HepG2 (cell line): Measurements from ENCODE around the gene TTC17. TPM values are rescaled to one million over a fixed set of nuclear protein-coding genes. Genes with fewer than 3 reads are reported as not detected.

ENCODE experiments used
- GATAD1 ChIP-seq: IDR thresholded peaks from 2 replicates; pipeline ENCODE4 v1.6.1; 2016; ENCODE audit warnings: missing genetic modification reagents, missing compliant biosample characterization
- GTF3A ChIP-seq: sonication (generic); formaldehyde crosslinking; conservative IDR thresholded peaks from 2 replicates; pipeline ENCODE4 v1.4.0; 2020; ENCODE audit warnings: mild to moderate bottlenecking, missing genetic modification reagents
- PCBP1 ChIP-seq: fragments of 200-400 bp; formaldehyde crosslinking; IDR thresholded peaks from 2 replicates; pipeline ENCODE4 v1.6.1; 2017; ENCODE audit warnings: mild to moderate bottlenecking, low read depth, low read length, borderline replicate concordance
- RARA ChIP-seq: IDR thresholded peaks from 2 replicates; pipeline ENCODE4 v1.6.1; 2016; ENCODE audit warnings: missing genetic modification reagents, missing compliant biosample characterization
- SPEN ChIP-seq: sonication (generic); formaldehyde crosslinking; IDR thresholded peaks from 2 replicates; pipeline ENCODE4 v1.5.1; 2020; ENCODE audit warnings: low read depth, mild to moderate bottlenecking, missing genetic modification reagents
- ZBTB38 ChIP-seq: sonication (generic); formaldehyde crosslinking; IDR thresholded peaks from 2 replicates; pipeline ENCODE4 v1.5.1; 2020; ENCODE audit warnings: mild to moderate bottlenecking, missing genetic modification reagents
- ZFP41 ChIP-seq: sonication (generic); formaldehyde crosslinking; IDR thresholded peaks from 2 replicates; pipeline ENCODE4 v1.4.0; 2020; ENCODE audit warnings: mild to moderate bottlenecking, missing genetic modification reagents, borderline replicate concordance
- ZNF292 ChIP-seq: sonication (generic); formaldehyde crosslinking; IDR thresholded peaks from 2 replicates; pipeline ENCODE4 v1.8.1; 2022; ENCODE audit warnings: mild to moderate bottlenecking, low read depth, missing genetic modification reagents, borderline replicate concordance
- ZNF296 ChIP-seq: sonication (generic); formaldehyde crosslinking; conservative IDR thresholded peaks from 2 replicates; pipeline ENCODE4 v1.5.0; 2020; ENCODE audit warnings: mild to moderate bottlenecking, missing genetic modification reagents
- ZNF839 ChIP-seq: sonication (generic); formaldehyde crosslinking; IDR thresholded peaks from 2 replicates; pipeline ENCODE4 v1.4.0; 2020; ENCODE audit warnings: missing genetic modification reagents, mild to moderate bottlenecking, borderline replicate concordance
- ZSCAN12 ChIP-seq: sonication (generic); formaldehyde crosslinking; IDR thresholded peaks from 2 replicates; pipeline ENCODE4 v1.9.0; 2021; ENCODE audit warnings: mild to moderate bottlenecking, missing genetic modification reagents
- polyA plus RNA-seq, 8 experiments: library from polyadenylated mRNA; depleted of rRNA in 3 of 8; stranded (reverse) in 7 of 8; unstranded in 1 of 8; fragments of >200 nt; fragmentation: Illumina TruSeq in 4 of 8; extraction: Trizol in 4 of 8; gene quantifications; 2 replicates each; pipeline versions ENCODE4 v1.2.1 to v1.2.3, GENCODE V29; 2011 to 2016; ENCODE audit warnings: low read depth in 4 of 8, missing spikeins in 1 of 8, mixed read lengths in 1 of 8; ENCODE audit not compliant: insufficient read depth in 1 of 8
- total RNA-seq, 5 experiments: library from RNA; depleted of rRNA; stranded (reverse); fragments of >200 nt; fragmentation: Illumina TruSeq; extraction: Trizol; gene quantifications; 2 replicates each; pipeline ENCODE4 v1.2.3, GENCODE V29; 2016; ENCODE audit warnings: low read depth in 1 of 5
- TF ChIP-seq, protein P1 (sequence below): sonication (generic); formaldehyde crosslinking; IDR thresholded peaks from 2 replicates; pipeline ENCODE4 v1.5.0; 2020; ENCODE audit warnings: mild to moderate bottlenecking, missing genetic modification reagents, borderline replicate concordance
- TF ChIP-seq, protein P2 (sequence below): sonication (generic); formaldehyde crosslinking; IDR thresholded peaks from 2 replicates; pipeline ENCODE4 v1.8.0; 2022; ENCODE audit warnings: mild to moderate bottlenecking, missing genetic modification reagents, moderate library complexity
- TF ChIP-seq, protein P3 (sequence below): sonication (generic); formaldehyde crosslinking; IDR thresholded peaks from 2 replicates; pipeline ENCODE4 v1.4.0; 2020; ENCODE audit warnings: missing genetic modification reagents, borderline replicate concordance
- TF ChIP-seq, protein P4 (sequence below): sonication (generic); formaldehyde crosslinking; IDR thresholded peaks from 2 replicates; pipeline ENCODE4 v1.4.0; 2020; ENCODE audit warnings: low read depth, mild to moderate bottlenecking, missing genetic modification reagents
- TF ChIP-seq, protein P5 (sequence below): sonication (generic); formaldehyde crosslinking; IDR thresholded peaks from 2 replicates; pipeline ENCODE4 v1.8.0; 2022; ENCODE audit warnings: missing genetic modification reagents, mild to moderate bottlenecking, borderline replicate concordance
- TF ChIP-seq, protein P6 (sequence below), 2 experiments: fragments of 450-650 bp in 1 of 2; sonication (generic) in 1 of 2; formaldehyde crosslinking; IDR thresholded peaks; 2 replicates each; pipeline versions ENCODE4 v1.5.0 to v1.8.0; 2020 to 2022; ENCODE audit warnings: mild to moderate bottlenecking in 1 of 2, missing genetic modification reagents in 1 of 2

TTC17 gene
- total and polyA plus RNA-seq, 2 of the 13 experiments (the other 11 are each of a cell fraction or from before 2014, with no cell fraction given) = 55.9 to 99.7 TPM

DNA sequence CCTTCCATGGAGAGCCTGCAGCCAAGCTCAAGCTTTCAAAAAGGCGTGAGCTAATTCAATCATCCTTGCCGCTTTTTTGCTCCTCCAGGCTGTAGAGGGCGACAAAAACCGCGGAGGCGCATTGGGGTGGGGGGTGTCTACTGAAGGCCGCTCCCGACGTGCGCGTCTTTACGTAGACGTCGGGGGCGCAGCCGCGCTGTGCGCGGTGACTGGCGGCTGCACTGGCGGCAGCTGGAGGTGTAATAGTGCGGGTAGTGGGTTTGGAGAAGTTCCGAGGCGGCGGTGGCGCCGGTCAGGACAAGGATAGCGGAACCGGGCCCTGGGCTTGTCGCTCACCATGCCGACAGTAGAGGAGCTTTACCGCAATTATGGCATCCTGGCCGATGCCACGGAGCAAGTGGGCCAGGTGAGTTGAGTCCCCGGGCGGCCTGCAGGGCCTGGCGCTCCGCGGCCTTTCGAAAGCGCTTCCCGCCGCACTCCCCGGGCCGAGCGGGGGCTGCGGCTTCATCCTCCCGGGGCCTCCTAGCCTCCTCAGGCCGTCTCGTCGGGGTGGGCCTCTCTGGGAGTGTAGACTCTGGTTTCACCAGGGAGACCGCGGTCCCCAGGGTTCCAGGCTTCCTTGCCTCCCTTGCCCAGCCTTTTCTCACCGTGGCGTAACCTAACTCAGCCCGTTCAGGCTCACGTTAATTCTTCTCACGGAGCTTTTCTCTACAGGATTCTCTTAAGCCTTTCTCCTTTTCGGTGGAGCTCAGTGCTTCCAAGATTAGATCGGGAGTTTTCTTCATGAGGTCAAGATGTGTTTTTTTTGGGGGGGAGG lies 46.7 kb upstream of the TTC17 start, which contains the start of gene API5 (continued):
- peak; percentile 98 for TF ChIP-seq SPEN (CRISPR knock-in tag)
- 0 out of 2 replicates have a peak, but pooled peaks have one; percentile 78 for TF ChIP-seq ZNF296
- TF ChIP-seq ZBTB38 (CRISPR knock-in tag) = peak; percentile 71
- TF ChIP-seq PCBP1 = peak; percentile 64; the same call in 1 of the 2 replicates
- TF ChIP-seq, protein P1, sequence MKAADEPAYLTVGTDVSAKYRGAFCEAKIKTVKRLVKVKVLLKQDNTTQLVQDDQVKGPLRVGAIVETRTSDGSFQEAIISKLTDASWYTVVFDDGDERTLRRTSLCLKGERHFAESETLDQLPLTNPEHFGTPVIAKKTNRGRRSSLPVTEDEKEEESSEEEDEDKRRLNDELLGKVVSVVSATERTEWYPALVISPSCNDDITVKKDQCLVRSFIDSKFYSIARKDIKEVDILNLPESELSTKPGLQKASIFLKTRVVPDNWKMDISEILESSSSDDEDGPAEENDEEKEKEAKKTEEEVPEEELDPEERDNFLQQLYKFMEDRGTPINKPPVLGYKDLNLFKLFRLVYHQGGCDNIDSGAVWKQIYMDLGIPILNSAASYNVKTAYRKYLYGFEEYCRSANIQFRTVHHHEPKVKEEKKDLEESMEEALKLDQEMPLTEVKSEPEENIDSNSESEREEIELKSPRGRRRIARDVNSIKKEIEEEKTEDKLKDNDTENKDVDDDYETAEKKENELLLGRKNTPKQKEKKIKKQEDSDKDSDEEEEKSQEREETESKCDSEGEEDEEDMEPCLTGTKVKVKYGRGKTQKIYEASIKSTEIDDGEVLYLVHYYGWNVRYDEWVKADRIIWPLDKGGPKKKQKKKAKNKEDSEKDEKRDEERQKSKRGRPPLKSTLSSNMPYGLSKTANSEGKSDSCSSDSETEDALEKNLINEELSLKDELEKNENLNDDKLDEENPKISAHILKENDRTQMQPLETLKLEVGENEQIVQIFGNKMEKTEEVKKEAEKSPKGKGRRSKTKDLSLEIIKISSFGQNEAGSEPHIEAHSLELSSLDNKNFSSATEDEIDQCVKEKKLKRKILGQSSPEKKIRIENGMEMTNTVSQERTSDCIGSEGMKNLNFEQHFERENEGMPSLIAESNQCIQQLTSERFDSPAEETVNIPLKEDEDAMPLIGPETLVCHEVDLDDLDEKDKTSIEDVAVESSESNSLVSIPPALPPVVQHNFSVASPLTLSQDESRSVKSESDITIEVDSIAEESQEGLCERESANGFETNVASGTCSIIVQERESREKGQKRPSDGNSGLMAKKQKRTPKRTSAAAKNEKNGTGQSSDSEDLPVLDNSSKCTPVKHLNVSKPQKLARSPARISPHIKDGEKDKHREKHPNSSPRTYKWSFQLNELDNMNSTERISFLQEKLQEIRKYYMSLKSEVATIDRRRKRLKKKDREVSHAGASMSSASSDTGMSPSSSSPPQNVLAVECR (CRISPR knock-in tag) = peak; percentile 85
- TF ChIP-seq ZSCAN12 = no peak
- TF ChIP-seq RARA (CRISPR knock-in tag) = peak; percentile 44
- 0 out of 2 replicates have a peak, but pooled peaks have one; percentile 25 for TF ChIP-seq ZNF292 (CRISPR knock-in tag)
- TF ChIP-seq, protein P2, sequence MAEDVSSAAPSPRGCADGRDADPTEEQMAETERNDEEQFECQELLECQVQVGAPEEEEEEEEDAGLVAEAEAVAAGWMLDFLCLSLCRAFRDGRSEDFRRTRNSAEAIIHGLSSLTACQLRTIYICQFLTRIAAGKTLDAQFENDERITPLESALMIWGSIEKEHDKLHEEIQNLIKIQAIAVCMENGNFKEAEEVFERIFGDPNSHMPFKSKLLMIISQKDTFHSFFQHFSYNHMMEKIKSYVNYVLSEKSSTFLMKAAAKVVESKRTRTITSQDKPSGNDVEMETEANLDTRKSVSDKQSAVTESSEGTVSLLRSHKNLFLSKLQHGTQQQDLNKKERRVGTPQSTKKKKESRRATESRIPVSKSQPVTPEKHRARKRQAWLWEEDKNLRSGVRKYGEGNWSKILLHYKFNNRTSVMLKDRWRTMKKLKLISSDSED (CRISPR knock-in tag) = no peak
- TF ChIP-seq ZFP41 (CRISPR knock-in tag) = 0 out of 2 replicates have a peak, but pooled peaks have one; percentile 67
- TF ChIP-seq, protein P3, sequence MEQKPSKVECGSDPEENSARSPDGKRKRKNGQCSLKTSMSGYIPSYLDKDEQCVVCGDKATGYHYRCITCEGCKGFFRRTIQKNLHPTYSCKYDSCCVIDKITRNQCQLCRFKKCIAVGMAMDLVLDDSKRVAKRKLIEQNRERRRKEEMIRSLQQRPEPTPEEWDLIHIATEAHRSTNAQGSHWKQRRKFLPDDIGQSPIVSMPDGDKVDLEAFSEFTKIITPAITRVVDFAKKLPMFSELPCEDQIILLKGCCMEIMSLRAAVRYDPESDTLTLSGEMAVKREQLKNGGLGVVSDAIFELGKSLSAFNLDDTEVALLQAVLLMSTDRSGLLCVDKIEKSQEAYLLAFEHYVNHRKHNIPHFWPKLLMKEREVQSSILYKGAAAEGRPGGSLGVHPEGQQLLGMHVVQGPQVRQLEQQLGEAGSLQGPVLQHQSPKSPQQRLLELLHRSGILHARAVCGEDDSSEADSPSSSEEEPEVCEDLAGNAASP (CRISPR knock-in tag) = 0 out of 2 replicates have a peak, but pooled peaks have one; percentile 11
- TF ChIP-seq GATAD1 (CRISPR knock-in tag) = peak; percentile 98
- TF ChIP-seq, protein P4, sequence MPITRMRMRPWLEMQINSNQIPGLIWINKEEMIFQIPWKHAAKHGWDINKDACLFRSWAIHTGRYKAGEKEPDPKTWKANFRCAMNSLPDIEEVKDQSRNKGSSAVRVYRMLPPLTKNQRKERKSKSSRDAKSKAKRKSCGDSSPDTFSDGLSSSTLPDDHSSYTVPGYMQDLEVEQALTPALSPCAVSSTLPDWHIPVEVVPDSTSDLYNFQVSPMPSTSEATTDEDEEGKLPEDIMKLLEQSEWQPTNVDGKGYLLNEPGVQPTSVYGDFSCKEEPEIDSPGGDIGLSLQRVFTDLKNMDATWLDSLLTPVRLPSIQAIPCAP (CRISPR knock-in tag) = no peak
- 0 out of 2 replicates have a peak, but pooled peaks have one; percentile 46 for TF ChIP-seq GTF3A (CRISPR knock-in tag)
- no peak for TF ChIP-seq ZNF839 (CRISPR knock-in tag)
- TF ChIP-seq, protein P5, sequence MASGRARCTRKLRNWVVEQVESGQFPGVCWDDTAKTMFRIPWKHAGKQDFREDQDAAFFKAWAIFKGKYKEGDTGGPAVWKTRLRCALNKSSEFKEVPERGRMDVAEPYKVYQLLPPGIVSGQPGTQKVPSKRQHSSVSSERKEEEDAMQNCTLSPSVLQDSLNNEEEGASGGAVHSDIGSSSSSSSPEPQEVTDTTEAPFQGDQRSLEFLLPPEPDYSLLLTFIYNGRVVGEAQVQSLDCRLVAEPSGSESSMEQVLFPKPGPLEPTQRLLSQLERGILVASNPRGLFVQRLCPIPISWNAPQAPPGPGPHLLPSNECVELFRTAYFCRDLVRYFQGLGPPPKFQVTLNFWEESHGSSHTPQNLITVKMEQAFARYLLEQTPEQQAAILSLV (CRISPR knock-in tag) = 0 out of 2 replicates have a peak, but pooled peaks have one; percentile 62
- TF ChIP-seq, protein P6, sequence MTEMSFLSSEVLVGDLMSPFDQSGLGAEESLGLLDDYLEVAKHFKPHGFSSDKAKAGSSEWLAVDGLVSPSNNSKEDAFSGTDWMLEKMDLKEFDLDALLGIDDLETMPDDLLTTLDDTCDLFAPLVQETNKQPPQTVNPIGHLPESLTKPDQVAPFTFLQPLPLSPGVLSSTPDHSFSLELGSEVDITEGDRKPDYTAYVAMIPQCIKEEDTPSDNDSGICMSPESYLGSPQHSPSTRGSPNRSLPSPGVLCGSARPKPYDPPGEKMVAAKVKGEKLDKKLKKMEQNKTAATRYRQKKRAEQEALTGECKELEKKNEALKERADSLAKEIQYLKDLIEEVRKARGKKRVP (CRISPR knock-in tag; IDR thresholded peaks at IDR 0.05) = peak in 1 of 2 experiments; percentile 50; a peak in 1 of 4 replicates
